Measurements from ENCODE around the gene ADAMTS13. TPM values are rescaled to one million over a fixed set of nuclear protein-coding genes. Genes with fewer than 3 reads are reported as not detected.

The ADAMTS13 gene
- total RNA-seq, 4 donors from 2014 or later: 1.8 to 4.9 (median 3.8) TPM; not detected in 1

DNA sequence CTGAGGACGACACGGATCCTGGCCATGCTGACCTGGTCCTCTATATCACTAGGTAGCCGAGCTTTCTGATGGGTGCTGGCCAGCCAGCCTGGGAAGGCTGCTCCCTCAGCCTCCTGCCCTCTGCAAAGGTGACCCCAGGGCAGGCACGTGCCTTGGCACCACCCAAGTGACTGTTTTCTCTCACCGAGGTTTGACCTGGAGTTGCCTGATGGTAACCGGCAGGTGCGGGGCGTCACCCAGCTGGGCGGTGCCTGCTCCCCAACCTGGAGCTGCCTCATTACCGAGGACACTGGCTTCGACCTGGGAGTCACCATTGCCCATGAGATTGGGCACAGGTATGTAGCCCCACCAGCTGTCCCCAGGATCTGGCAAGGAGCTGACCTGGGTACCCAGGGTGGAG, 3.8 kb downstream of the ADAMTS13 start:
- H3K36me3 ChIP-seq: no peaks in the 10 kb centered on the region
- peaks cover 0 to 12% of the 10 kb centered on the region in 2 donors for H3K27me3 ChIP-seq
- no peak for TF ChIP-seq POLR2A (IDR thresholded peaks at IDR 0.05)
- no peak for TF ChIP-seq CTCF (IDR thresholded peaks at IDR 0.05)
- H3K9me3 ChIP-seq: no peaks in the 10 kb centered on the region
- DNase-seq: no peak
- intact Hi-C loops (cut with DNase I; ENCODE audit: low total_unique reads): no loop called here
- H3K4me1 ChIP-seq: peaks cover 0 to 9% of the 10 kb centered on the region in 2 donors
- no peak overlapping the region for H3K4me3 ChIP-seq
- no peak overlapping the region for H3K27ac ChIP-seq

GRCh38 chr9:133427658-133428348, 5.6 kb downstream of the ADAMTS13 start:
- no peak for DNase-seq
- H3K27me3 ChIP-seq: peaks cover 0 to 12% of the 10 kb centered on the region in 2 donors
- H3K9me3 ChIP-seq: no peaks in the 10 kb centered on the region
- H3K4me3 ChIP-seq: no peak overlapping the region
- H3K4me1 ChIP-seq: peaks cover 0 to 9% of the 10 kb centered on the region in 2 donors
- intact Hi-C loops (cut with DNase I; ENCODE audit: low total_unique reads): no loop called here
- H3K36me3 ChIP-seq: no peaks in the 10 kb centered on the region
- no peak for TF ChIP-seq POLR2A (IDR thresholded peaks at IDR 0.05)
- H3K27ac ChIP-seq: no peak overlapping the region

DNA sequence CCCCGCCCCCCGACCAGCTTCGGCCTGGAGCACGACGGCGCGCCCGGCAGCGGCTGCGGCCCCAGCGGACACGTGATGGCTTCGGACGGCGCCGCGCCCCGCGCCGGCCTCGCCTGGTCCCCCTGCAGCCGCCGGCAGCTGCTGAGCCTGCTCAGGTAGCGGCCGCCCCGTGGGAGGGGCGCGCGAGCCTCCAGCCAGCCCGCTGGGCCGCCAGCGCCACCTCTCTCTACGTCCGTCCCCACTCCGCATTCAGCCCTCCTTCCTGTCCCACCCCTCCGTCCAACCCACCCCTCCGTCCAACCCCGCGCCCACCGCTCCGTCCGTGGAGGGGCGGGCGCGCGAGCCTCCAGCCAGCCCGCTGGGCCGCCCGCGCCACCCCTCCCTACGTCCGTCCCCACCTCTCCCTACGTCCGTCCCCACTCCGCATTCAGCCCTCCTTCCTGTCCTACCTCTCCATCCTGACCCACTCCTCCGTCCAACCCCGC, 6.5 kb downstream of the ADAMTS13 start:
- Histone ChIP-seq H3K27ac (no peak overlapping the region), H3K4me3 (no peak overlapping the region), H3K36me3 (no peaks in the 10 kb centered on the region), H3K4me1 (peaks cover 0 to 9% of the 10 kb centered on the region in 2 donors), H3K9me3 (no peaks in the 10 kb centered on the region), H3K27me3 (peaks cover 0 to 12% of the 10 kb centered on the region in 2 donors)
- DNase-seq: no peak
- no peak for TF ChIP-seq CTCF (IDR thresholded peaks at IDR 0.05)
- no peak for TF ChIP-seq POLR2A (IDR thresholded peaks at IDR 0.05)
- intact Hi-C loops (cut with DNase I; ENCODE audit: low total_unique reads): no loop called here

GRCh38 chr9:133429214-133429613, 7.0 kb downstream of the ADAMTS13 start:
- H3K27ac ChIP-seq: no peak overlapping the region
- intact Hi-C loops (cut with DNase I; ENCODE audit: low total_unique reads): no loop called here
- no peaks in the 10 kb centered on the region for H3K9me3 ChIP-seq
- TF ChIP-seq POLR2A (IDR thresholded peaks at IDR 0.05) (no peak), CTCF (IDR thresholded peaks at IDR 0.05) (no peak)
- no peak for DNase-seq
- H3K4me1 ChIP-seq: peaks cover 0 to 9% of the 10 kb centered on the region in 2 donors
- H3K4me3 ChIP-seq: no peak overlapping the region
- no peaks in the 10 kb centered on the region for H3K36me3 ChIP-seq
- peaks cover 0 to 12% of the 10 kb centered on the region in 2 donors for H3K27me3 ChIP-seq

- no peak overlapping the region for H3K27ac ChIP-seq
- intact Hi-C loops (cut with DNase I; ENCODE audit: low total_unique reads): no loop called here
- no peak overlapping the region for H3K4me3 ChIP-seq
- no peaks in the 10 kb centered on the region for H3K36me3 ChIP-seq
- no peaks in the 10 kb centered on the region for H3K9me3 ChIP-seq
- no peak for DNase-seq
- peaks cover 0 to 9% of the 10 kb centered on the region in 2 donors for H3K4me1 ChIP-seq
- peaks cover 0 to 12% of the 10 kb centered on the region in 2 donors for H3K27me3 ChIP-seq
- TF ChIP-seq POLR2A (IDR thresholded peaks at IDR 0.05): no peak
- peak in 1 of 4 experiments; percentile 12 for TF ChIP-seq CTCF (IDR thresholded peaks at IDR 0.05)
Observed at GRCh38 chr9:133429641-133430161, 7.5 kb downstream of the ADAMTS13 start.
